Measurements from ENCODE around the gene ACTN2. TPM values are rescaled to one million over a fixed set of nuclear protein-coding genes. Genes with fewer than 3 reads are reported as not detected.

The ACTN2 gene
- total RNA-seq, 2 donors from 2014 or later, result 0.07 TPM; not detected in 1

GRCh38 chr1:236774926-236775325 lies 88.6 kb downstream of the ACTN2 start:
- no peak overlapping the region for H3K4me3 Mint-ChIP-seq
- peaks cover 7% of the 10 kb centered on the region for H3K27me3 Mint-ChIP-seq (ENCODE audit: low read depth)
- H3K27ac Mint-ChIP-seq, result no peak overlapping the region
- H3K9me3 Mint-ChIP-seq, result peaks cover 5 to 11% of the 10 kb centered on the region in 2 donors
- H3K4me1 Mint-ChIP-seq (ENCODE audit: low read depth), result no peaks in the 10 kb centered on the region
- H3K36me3 Mint-ChIP-seq (ENCODE audit: insufficient read depth in 2 of 2), result peaks cover 8 to 11% of the 10 kb centered on the region in 2 donors
- no peak for ATAC-seq (replicated peaks in 1 of 2)
- no peak for DNase-seq

- ATAC-seq (replicated peaks in 1 of 2) (no peak), DNase-seq (no peak)
- Mint-ChIP-seq H3K4me3 (no peak overlapping the region), H3K27ac (no peak overlapping the region), H3K36me3 (ENCODE audit: insufficient read depth in 2 of 2) (peaks cover 8 to 11% of the 10 kb centered on the region in 2 donors), H3K9me3 (peaks cover 5 to 11% of the 10 kb centered on the region in 2 donors), H3K4me1 (ENCODE audit: low read depth) (no peaks in the 10 kb centered on the region), H3K27me3 (ENCODE audit: low read depth) (no peaks in the 10 kb centered on the region)
Measured at GRCh38 chr1:236779312-236779711, 93.0 kb downstream of the ACTN2 start.

- DNase-seq (no peak), ATAC-seq (replicated peaks in 1 of 2) (no peak)
- Mint-ChIP-seq H3K4me3 (no peak overlapping the region), H3K4me1 (ENCODE audit: low read depth) (no peaks in the 10 kb centered on the region), H3K36me3 (ENCODE audit: insufficient read depth in 2 of 2) (no peaks in the 10 kb centered on the region), H3K27me3 (ENCODE audit: low read depth) (no peaks in the 10 kb centered on the region), H3K27ac (no peak overlapping the region), H3K9me3 (no peaks in the 10 kb centered on the region)
Measured at GRCh38 chr1:236785477-236785876, 99.2 kb downstream of the ACTN2 start.

- ATAC-seq (replicated peaks in 1 of 2), result no peak
- H3K27ac Mint-ChIP-seq, result no peak overlapping the region
- H3K9me3 Mint-ChIP-seq, result no peaks in the 10 kb centered on the region
- H3K27me3 Mint-ChIP-seq (ENCODE audit: low read depth), result no peaks in the 10 kb centered on the region
- DNase-seq, result no peak
- no peak overlapping the region for H3K4me3 Mint-ChIP-seq
- H3K36me3 Mint-ChIP-seq (ENCODE audit: insufficient read depth in 2 of 2), result no peaks in the 10 kb centered on the region
- H3K4me1 Mint-ChIP-seq (ENCODE audit: low read depth), result no peaks in the 10 kb centered on the region
Measured at GRCh38 chr1:236786453-236786852, 100.2 kb downstream of the ACTN2 start.

GRCh38 chr1:236794585-236795034 lies 108.3 kb downstream of the ACTN2 start:
- DNase-seq (no peak), ATAC-seq (replicated peaks in 1 of 2) (no peak)
- Mint-ChIP-seq H3K9me3 (no peaks in the 10 kb centered on the region), H3K4me3 (peak overlapping the region; percentile 89 to 94), H3K4me1 (ENCODE audit: low read depth) (peaks cover 35% of the 10 kb centered on the region), H3K27me3 (ENCODE audit: low read depth) (no peaks in the 10 kb centered on the region), H3K27ac (peak overlapping the region; percentile 95), H3K36me3 (ENCODE audit: insufficient read depth in 2 of 2) (peaks cover 3 to 4% of the 10 kb centered on the region in 2 donors)

- Mint-ChIP-seq H3K9me3 (no peaks in the 10 kb centered on the region), H3K4me1 (ENCODE audit: low read depth) (peaks cover 41% of the 10 kb centered on the region), H3K27me3 (ENCODE audit: low read depth) (no peaks in the 10 kb centered on the region), H3K27ac (peak within 1 kb of the TSS; percentile 95), H3K4me3 (peak within 1 kb of the TSS; percentile 89 to 94), H3K36me3 (ENCODE audit: insufficient read depth in 2 of 2) (peaks cover 3 to 4% of the 10 kb centered on the region in 2 donors)
- ATAC-seq (replicated peaks in 1 of 2) (peak; percentile 95 to 96), DNase-seq (peak; percentile 95 to 97)
Measured at GRCh38 chr1:236795035-236795756, 108.9 kb downstream of the ACTN2 start, which contains the start of gene MTR. MTR (plus strand) TSS chr1:236795292; CDS start chr1:236795704, 412 bp downstream.

GRCh38 chr1:236795757-236796667 lies 109.7 kb downstream of the ACTN2 start:
- Mint-ChIP-seq H3K9me3 (no peaks in the 10 kb centered on the region), H3K4me1 (ENCODE audit: low read depth) (peaks cover 47% of the 10 kb centered on the region), H3K27me3 (ENCODE audit: low read depth) (no peaks in the 10 kb centered on the region), H3K4me3 (peak overlapping the region; percentile 89 to 94), H3K36me3 (ENCODE audit: insufficient read depth in 2 of 2) (peaks cover 3 to 4% of the 10 kb centered on the region in 2 donors), H3K27ac (peak overlapping the region; percentile 95)
- ATAC-seq (replicated peaks in 1 of 2) (no peak), DNase-seq (peak; percentile 73 to 75)

- no peaks in the 10 kb centered on the region for H3K27me3 Mint-ChIP-seq (ENCODE audit: low read depth)
- H3K27ac Mint-ChIP-seq, result no peak overlapping the region
- no peak overlapping the region for H3K4me3 Mint-ChIP-seq
- no peaks in the 10 kb centered on the region for H3K9me3 Mint-ChIP-seq
- H3K4me1 Mint-ChIP-seq (ENCODE audit: low read depth), result peaks cover 66% of the 10 kb centered on the region
- peaks cover 8 to 10% of the 10 kb centered on the region in 2 donors for H3K36me3 Mint-ChIP-seq (ENCODE audit: insufficient read depth in 2 of 2)
- DNase-seq, result no peak
- no peak for ATAC-seq (replicated peaks in 1 of 2)
Measured at GRCh38 chr1:236799001-236799400, 112.7 kb downstream of the ACTN2 start.

- Mint-ChIP-seq H3K9me3 (no peaks in the 10 kb centered on the region), H3K4me1 (ENCODE audit: low read depth) (peaks cover 58% of the 10 kb centered on the region), H3K36me3 (ENCODE audit: insufficient read depth in 2 of 2) (peaks cover 9 to 13% of the 10 kb centered on the region in 2 donors), H3K27me3 (ENCODE audit: low read depth) (no peaks in the 10 kb centered on the region), H3K27ac (peak overlapping the region; percentile 89), H3K4me3 (peak overlapping the region; percentile 39 to 76)
- peak; percentile 47 to 63 for ATAC-seq (replicated peaks in 1 of 2)
- peak in 1 of 2 donors; percentile 31 for DNase-seq
Measured at GRCh38 chr1:236800002-236800620, 113.8 kb downstream of the ACTN2 start.

GRCh38 chr1:236800623-236801022 lies 114.3 kb downstream of the ACTN2 start:
- H3K9me3 Mint-ChIP-seq, result no peaks in the 10 kb centered on the region
- H3K4me1 Mint-ChIP-seq (ENCODE audit: low read depth), result peaks cover 58% of the 10 kb centered on the region
- H3K27me3 Mint-ChIP-seq (ENCODE audit: low read depth), result no peaks in the 10 kb centered on the region
- ATAC-seq (replicated peaks in 1 of 2), result peak; percentile 16 to 41
- peaks cover 14% of the 10 kb centered on the region in 2 donors for H3K36me3 Mint-ChIP-seq (ENCODE audit: insufficient read depth in 2 of 2)
- peak overlapping the region; percentile 89 for H3K27ac Mint-ChIP-seq
- H3K4me3 Mint-ChIP-seq, result peak overlapping the region; percentile 39 to 76
- DNase-seq, result no peak

GRCh38 chr1:236802264-236802663 lies 116.0 kb downstream of the ACTN2 start:
- Mint-ChIP-seq H3K27ac (peak overlapping the region; percentile 64), H3K27me3 (ENCODE audit: low read depth) (no peaks in the 10 kb centered on the region), H3K9me3 (no peaks in the 10 kb centered on the region), H3K4me1 (ENCODE audit: low read depth) (peaks cover 43% of the 10 kb centered on the region), H3K4me3 (peak overlapping the region; percentile 13 to 55), H3K36me3 (ENCODE audit: insufficient read depth in 2 of 2) (peaks cover 10 to 11% of the 10 kb centered on the region in 2 donors)
- peak in 1 of 2 donors; percentile 12 for ATAC-seq (replicated peaks in 1 of 2)
- no peak for DNase-seq

GRCh38 chr1:236806634-236807033 lies 120.3 kb downstream of the ACTN2 start:
- no peak overlapping the region for H3K27ac Mint-ChIP-seq
- no peak overlapping the region for H3K4me3 Mint-ChIP-seq
- H3K36me3 Mint-ChIP-seq (ENCODE audit: insufficient read depth in 2 of 2), result peaks cover 15 to 32% of the 10 kb centered on the region in 2 donors
- H3K9me3 Mint-ChIP-seq, result no peaks in the 10 kb centered on the region
- H3K4me1 Mint-ChIP-seq (ENCODE audit: low read depth), result peaks cover 21% of the 10 kb centered on the region
- no peaks in the 10 kb centered on the region for H3K27me3 Mint-ChIP-seq (ENCODE audit: low read depth)
- peak; percentile 22 to 75 for ATAC-seq (replicated peaks in 1 of 2)
- no peak for DNase-seq
